Adrenal gland (tissue), 12 donors: ENCODE results near the gene GUCY1A1. TPM values are rescaled to one million over a fixed set of nuclear protein-coding genes. Genes with fewer than 3 reads are reported as not detected.

Experiments
- DNase-seq, 7 donors: peaks; one replicate each; pipeline ENCODE4 v3.0.0-alpha.2; 2019 to 2020
- H3K27ac ChIP-seq, 5 donors: fragments of 200-600 bp; sonication (generic) in 4 of 5; 1 replicate in 3 of 5; 2 replicates in 2 of 5; pipeline versions ENCODE4 v1.5.1 to v1.8.0; 2016 to 2020; ENCODE audit warnings: mild to moderate bottlenecking in 1 of 5
- H3K27me3 ChIP-seq: fragments of 200-600 bp; 2 replicates; pipeline ENCODE4 v1.8.0; 2021
- H3K36me3 ChIP-seq, 2 donors: fragments of 200-600 bp; replicated peaks in 1 of 2; 1 replicate in 1 of 2; 2 replicates in 1 of 2; pipeline versions ENCODE4 v1.5.1 to v1.8.0; 2018 to 2022
- H3K4me1 ChIP-seq, 2 donors: fragments of 200-600 bp; replicated peaks in 1 of 2; 1 replicate in 1 of 2; 2 replicates in 1 of 2; pipeline versions ENCODE4 v1.5.1 to v1.8.0; 2018 to 2021
- H3K4me3 ChIP-seq, 4 donors: fragments of 200-600 bp; sonication (generic) in 3 of 4; one replicate each; pipeline ENCODE4 v1.5.1; 2016 to 2018
- H3K9me3 ChIP-seq, 3 donors: fragments of 200-600 bp; sonication (generic) in 1 of 3; replicated peaks in 1 of 3; 1 replicate in 2 of 3; 2 replicates in 1 of 3; pipeline versions ENCODE4 v1.5.1 to v1.8.0; 2016 to 2021
- CTCF ChIP-seq, 6 experiments: fragments of 450-650 bp in 4 of 6; fragments of 200-600 bp in 2 of 6; sonication (generic) in 1 of 6; IDR thresholded peaks; 1 replicate in 5 of 6; 2 replicates in 1 of 6; pipeline versions ENCODE4 v1.5.1 to v1.8.0; 2016 to 2021; ENCODE audit warnings: antibody characterized with exemption in 6 of 6, mild to moderate bottlenecking in 2 of 6, moderate library complexity in 1 of 6
- POLR2A ChIP-seq, 2 donors: fragments of 450-650 bp; IDR thresholded peaks; one replicate each; pipeline ENCODE4 v1.6.1; 2017; ENCODE audit warnings: antibody characterized with exemption in 2 of 2, mild to moderate bottlenecking in 2 of 2, moderate library complexity in 1 of 2
- WGBS, 4 donors: extraction: QIAGEN DNeasy Blood & Tissue Kit in 2 of 4; methylation state at CpG; one replicate each; pipeline versions ENCODE4 v1.1.5 to v1.1.7; 2013 to 2017; 5-methylcytosine and 5-hydroxymethylcytosine counted together
- intact Hi-C, 2 donors: fragments of 100-400 bp; cut with DNase I; formaldehyde crosslinking; loops; one replicate each; pipeline versions ENCODE4 v1.14.1 to v1.15.0; 2022 to 2023
- polyA plus RNA-seq, 3 donors: library from polyadenylated mRNA; stranded (reverse); fragments of 200-250 nt in 2 of 3; fragments of 350-450 nt in 1 of 3; fragmentation: Illumina TruSeq in 1 of 3; extraction: RNeasy Lipid Tissue Mini Kit (QIAGEN cat#74804) in 1 of 3; gene quantifications; one replicate each; pipeline ENCODE4 v1.2.3, GENCODE V29; 2013 to 2014
- total RNA-seq, 9 donors: library from RNA; depleted of rRNA in 4 of 9; stranded (reverse); fragments of >200 nt in 4 of 9; fragments of 120-200 nt in 1 of 9; fragmentation: NEBNext Ultra II Directional in 1 of 9; extraction: Animal tissue kit (Norgen Biotek cat#: 25700) in 1 of 9; gene quantifications; one replicate each; pipeline versions ENCODE4 v1.1.0 to v1.2.4, GENCODE V29; 2013 to 2023
- donor health status: healthy with polysubstance abuse.
- donor health status: Bipolar disorder and iron deficiency.
- donor health status: DM: yes; HTN: yes; CAD: no.
- donor health status: DM: no; HTN: no; CAD: no.
- donor health status: DM: no; HTN: no; CAD: no.
- donor health status: DM: yes; HTN: yes; CAD: no.

Gene GUCY1A1
- total and polyA plus RNA-seq, 12 donors = 2.3 to 17.1 (median 10.3) TPM

GRCh38 chr4:155675709-155676429 is 9.2 kb downstream of the GUCY1A1 start:
- H3K4me3 ChIP-seq = no peak overlapping the region
- no peaks in the 10 kb centered on the region for H3K36me3 ChIP-seq
- peaks cover 3 to 4% of the 10 kb centered on the region in 2 donors for H3K4me1 ChIP-seq
- TF ChIP-seq POLR2A (IDR thresholded peaks at IDR 0.05) (no peak), CTCF (IDR thresholded peaks at IDR 0.05) (no peak)
- no peaks in the 10 kb centered on the region for H3K27me3 ChIP-seq
- H3K27ac ChIP-seq = no peak overlapping the region
- intact Hi-C loops = no loop called here
- no peak for DNase-seq
- no peaks in the 10 kb centered on the region for H3K9me3 ChIP-seq
- 12 to 25% (median 22%) methylated on average over 2 of the region's 2 CpGs for WGBS, 4 donors

DNA sequence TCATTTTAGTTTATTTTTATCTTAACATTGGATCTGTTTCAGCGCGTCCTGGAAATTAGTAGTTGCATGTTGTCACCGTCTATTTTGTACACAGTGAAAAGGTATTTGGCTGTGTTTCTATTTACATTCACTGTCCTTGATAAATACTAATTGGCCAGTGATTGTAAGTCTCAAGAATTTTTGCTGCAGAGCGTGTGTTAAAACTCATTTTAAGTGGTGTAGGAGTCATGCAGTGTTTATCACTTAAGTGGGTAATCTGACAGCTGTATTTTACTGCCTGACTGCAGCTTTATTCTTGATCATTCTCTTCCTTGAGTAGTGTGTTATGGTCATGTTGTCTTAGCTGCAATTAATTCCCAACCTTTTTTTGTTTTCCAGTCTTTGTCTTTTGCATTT is 9.8 kb downstream of the GUCY1A1 start:
- Histone ChIP-seq H3K4me1 (peaks cover 3 to 4% of the 10 kb centered on the region in 2 donors), H3K27me3 (no peaks in the 10 kb centered on the region), H3K9me3 (no peaks in the 10 kb centered on the region), H3K27ac (no peak overlapping the region), H3K36me3 (no peaks in the 10 kb centered on the region), H3K4me3 (no peak overlapping the region)
- no peak for TF ChIP-seq POLR2A (IDR thresholded peaks at IDR 0.05)
- TF ChIP-seq CTCF (IDR thresholded peaks at IDR 0.05) = no peak
- intact Hi-C loops = no loop called here
- 48 to 52% (median 49%) methylated on average over 4 of the region's 4 CpGs for WGBS, 4 donors
- no peak for DNase-seq

GRCh38 chr4:155678011-155678410 is 11.4 kb downstream of the GUCY1A1 start:
- no peaks in the 10 kb centered on the region for H3K27me3 ChIP-seq
- H3K36me3 ChIP-seq = no peaks in the 10 kb centered on the region
- H3K4me1 ChIP-seq = peaks cover 3 to 4% of the 10 kb centered on the region in 2 donors
- DNase-seq = no peak
- H3K9me3 ChIP-seq = no peaks in the 10 kb centered on the region
- no peak for TF ChIP-seq POLR2A (IDR thresholded peaks at IDR 0.05)
- no peak for TF ChIP-seq CTCF (IDR thresholded peaks at IDR 0.05)
- H3K27ac ChIP-seq = no peak overlapping the region
- intact Hi-C loops = no loop called here
- no peak overlapping the region for H3K4me3 ChIP-seq
- WGBS, 4 donors = 73 to 83% (median 80%) methylated on average over 2 of the region's 2 CpGs

GRCh38 chr4:155679343-155679742 is 12.7 kb downstream of the GUCY1A1 start:
- intact Hi-C loops = no loop called here
- H3K27ac ChIP-seq = no peak overlapping the region
- H3K4me3 ChIP-seq = no peak overlapping the region
- H3K36me3 ChIP-seq = no peaks in the 10 kb centered on the region
- WGBS, 4 donors = 43 to 66% (median 55%) methylated on average over 5 of the region's 5 CpGs
- no peaks in the 10 kb centered on the region for H3K9me3 ChIP-seq
- no peak for DNase-seq
- peaks cover 3 to 4% of the 10 kb centered on the region in 2 donors for H3K4me1 ChIP-seq
- H3K27me3 ChIP-seq = no peaks in the 10 kb centered on the region
- TF ChIP-seq POLR2A (IDR thresholded peaks at IDR 0.05) (no peak), CTCF (IDR thresholded peaks at IDR 0.05) (no peak)
